H1 (cell line): Measurements from ENCODE around the gene PLEKHG2. TPM values are rescaled to one million over a fixed set of nuclear protein-coding genes. Genes with fewer than 3 reads are reported as not detected.
A peak's percentile ranks its signal among the peaks of the same experiment; 100 is the strongest.

Experiments
- CTCF ChIA-PET: fragments of 300-600 bp; sonication (Branson Sonifier 250); formaldehyde crosslinking; loops from one replicate; lab custom pipeline; 2021; ENCODE audit not compliant: partially characterized antibody; lab: Charles Lee
- POLR2A ChIA-PET: fragments of 300-600 bp; sonication (Branson Sonifier 250); formaldehyde crosslinking; loops from one replicate; lab custom pipeline; 2021; ENCODE audit warnings: inconsistent platforms; ENCODE audit not compliant: partially characterized antibody; lab: Charles Lee
- DNase-seq, 2 experiments: peaks; one replicate each; pipeline versions ENCODE4 v3.0.0 to v3.0.0-alpha.2; 2010 to 2022; ENCODE audit warnings: low spot score in 2 of 2, low read depth in 1 of 2, mixed read lengths in 1 of 2
- FAIRE-seq: peaks from 2 replicates; lab custom pipeline; 2011; peaks lifted over from hg19 to GRCh38; lab: Jason Lieb, UNC
- H2AFZ ChIP-seq: 2 replicates; pipeline ENCODE4 v1.8.1; 2012; ENCODE audit warnings: low read length, inconsistent platforms
- H2AK5ac ChIP-seq: 2 replicates; pipeline ENCODE4 v1.6.1; 2013; ENCODE audit warnings: low read depth, low read length
- H2BK120ac ChIP-seq: replicated peaks from 2 replicates; pipeline ENCODE3; 2013; ENCODE audit warnings: low read depth, low read length, inconsistent platforms
- H2BK12ac ChIP-seq: 2 replicates; pipeline ENCODE4 v1.6.1; 2013; ENCODE audit warnings: low read depth, low read length
- H2BK15ac ChIP-seq: 2 replicates; pipeline ENCODE4 v1.6.1; 2013; ENCODE audit warnings: low read length
- H2BK20ac ChIP-seq: 2 replicates; pipeline ENCODE4 v1.6.1; 2013; ENCODE audit warnings: low read length
- H2BK5ac ChIP-seq: 2 replicates; pipeline ENCODE4 v1.6.1; 2013; ENCODE audit warnings: low read depth, low read length
- H3K14ac ChIP-seq: 2 replicates; pipeline ENCODE4 v1.6.1; 2013; ENCODE audit warnings: inconsistent platforms; ENCODE audit not compliant: insufficient read length
- H3K18ac ChIP-seq: 2 replicates; pipeline ENCODE4 v1.6.1; 2013; ENCODE audit warnings: low read length; ENCODE audit errors: extremely low read depth
- H3K23ac ChIP-seq: 2 replicates; pipeline ENCODE4 v1.6.1; 2013; ENCODE audit warnings: inconsistent platforms; ENCODE audit not compliant: insufficient read length
- H3K23me2 ChIP-seq: 2 replicates; pipeline ENCODE4 v1.6.1; 2013; ENCODE audit warnings: low read depth, low read length
- H3K27ac ChIP-seq: 2 replicates; pipeline ENCODE4 v1.6.1; 2011; ENCODE audit warnings: low read depth, low read length, inconsistent platforms
- H3K27me3 ChIP-seq, 4 experiments: replicated peaks in 1 of 4; 1 replicate in 1 of 4; 2 replicates in 3 of 4; pipeline versions ENCODE4 v1.6.1 to v1.8.1; 2011 to 2013; ENCODE audit warnings: low read length in 3 of 4, mild to moderate bottlenecking in 3 of 4, inconsistent platforms in 2 of 4, mixed read lengths in 2 of 4, moderate library complexity in 1 of 4; ENCODE audit not compliant: control insufficient read depth in 3 of 4, insufficient read depth in 3 of 4; ENCODE audit errors: extremely low read depth in 1 of 4
- H3K36me3 ChIP-seq, 4 experiments: 2 replicates each; pipeline versions ENCODE4 v1.6.1 to v1.8.1; 2011 to 2013; ENCODE audit warnings: mild to moderate bottlenecking in 4 of 4, low read length in 3 of 4, moderate library complexity in 2 of 4, control low read depth in 1 of 4, inconsistent platforms in 1 of 4; ENCODE audit not compliant: insufficient read depth in 4 of 4, control insufficient read depth in 2 of 4
- H3K4ac ChIP-seq: replicated peaks from 2 replicates; pipeline ENCODE3; 2013; ENCODE audit warnings: low read length, low read depth, mixed read lengths, inconsistent platforms; ENCODE audit not compliant: insufficient read length
- H3K4me1 ChIP-seq, 4 experiments: replicated peaks in 1 of 4; 1 replicate in 1 of 4; 2 replicates in 3 of 4; pipeline versions ENCODE4 v1.6.1 to v1.8.1; 2011 to 2013; ENCODE audit warnings: low read length in 3 of 4, inconsistent platforms in 2 of 4, mixed read lengths in 1 of 4; ENCODE audit not compliant: insufficient read depth in 4 of 4, control insufficient read depth in 3 of 4
- H3K4me2 ChIP-seq, 2 experiments: 2 replicates each; pipeline versions ENCODE4 v1.6.1 to v1.8.1; 2011 to 2013; ENCODE audit warnings: low read depth in 2 of 2, low read length in 2 of 2, control low read depth in 1 of 2, inconsistent platforms in 1 of 2, mild to moderate bottlenecking in 1 of 2; ENCODE audit not compliant: insufficient read depth in 1 of 2
- H3K4me3 ChIP-seq, 4 experiments: fragments of 200-600, 300-600 bp in 1 of 4; sonication (generic), shearing (Covaris generic), sonication (Bioruptor Twin) in 1 of 4; 2 replicates each; pipeline versions ENCODE4 v1.5.1 to v1.8.1; 2011 to 2016; ENCODE audit warnings: low read length in 4 of 4, low read depth in 3 of 4, control low read depth in 2 of 4, inconsistent platforms in 2 of 4, mild to moderate bottlenecking in 2 of 4, mixed read lengths in 1 of 4, moderate library complexity in 1 of 4; ENCODE audit not compliant: insufficient read depth in 2 of 4; ENCODE audit errors: extremely low read depth in 1 of 4
- H3K56ac ChIP-seq: replicated peaks from 2 replicates; pipeline ENCODE3; 2013; ENCODE audit warnings: low read depth, mild to moderate bottlenecking, mixed read lengths, low read length, inconsistent platforms; ENCODE audit not compliant: insufficient read length
- H3K79me1 ChIP-seq: 2 replicates; pipeline ENCODE4 v1.6.1; 2013; ENCODE audit warnings: low read depth, low read length, control low read depth
- H3K79me2 ChIP-seq, 2 experiments: 2 replicates each; pipeline versions ENCODE4 v1.6.1 to v1.8.1; 2012 to 2013; ENCODE audit warnings: low read length in 2 of 2, mild to moderate bottlenecking in 2 of 2, inconsistent platforms in 1 of 2; ENCODE audit not compliant: insufficient read depth in 2 of 2, control insufficient read depth in 1 of 2
- H3K9ac ChIP-seq, 4 experiments: replicated peaks in 1 of 4; 1 replicate in 1 of 4; 2 replicates in 3 of 4; pipeline versions ENCODE4 v1.6.1 to v1.8.1; 2011 to 2013; ENCODE audit warnings: low read depth in 3 of 4, low read length in 3 of 4, control low read depth in 2 of 4, mild to moderate bottlenecking in 2 of 4, moderate library complexity in 2 of 4, inconsistent platforms in 1 of 4; ENCODE audit errors: extremely low read depth in 1 of 4
- H3K9me3 ChIP-seq, 2 experiments: 2 replicates each; pipeline versions ENCODE4 v1.6.1 to v1.8.1; 2012 to 2013; ENCODE audit warnings: mild to moderate bottlenecking in 2 of 2, moderate library complexity in 2 of 2, control low read depth in 1 of 2, inconsistent platforms in 1 of 2, low read depth in 1 of 2, low read length in 1 of 2, mixed read lengths in 1 of 2; ENCODE audit not compliant: insufficient read depth in 2 of 2
- H4K20me1 ChIP-seq, 2 experiments: replicated peaks in 1 of 2; 2 replicates each; pipeline versions ENCODE3 to v1.8.1; 2011 to 2013; ENCODE audit warnings: inconsistent platforms in 2 of 2, low read length in 2 of 2, mild to moderate bottlenecking in 1 of 2; ENCODE audit not compliant: insufficient read depth in 2 of 2, control insufficient read depth in 1 of 2
- H4K5ac ChIP-seq: 2 replicates; pipeline ENCODE4 v1.6.1; 2013; ENCODE audit warnings: low read length, low read depth, mixed read lengths, inconsistent platforms; ENCODE audit not compliant: insufficient read length
- H4K8ac ChIP-seq: 2 replicates; pipeline ENCODE4 v1.8.0; 2013; ENCODE audit warnings: mild to moderate bottlenecking, moderate library complexity, low read length, inconsistent platforms; ENCODE audit not compliant: insufficient read depth; ENCODE audit errors: extremely low read depth
- H4K91ac ChIP-seq: replicated peaks from 2 replicates; pipeline ENCODE3; 2013; ENCODE audit warnings: low read length, mixed read lengths, inconsistent platforms; ENCODE audit not compliant: insufficient read length
- HDAC6 ChIP-seq: IDR thresholded peaks from one replicate; pipeline ENCODE4 v1.7.1; 2012; ENCODE audit warnings: low read depth, mild to moderate bottlenecking, inconsistent platforms, low read length, moderate library complexity
- SP2 ChIP-seq: IDR thresholded peaks from 2 replicates; pipeline ENCODE4 v1.6.1; 2012; ENCODE audit warnings: mild to moderate bottlenecking, low read length, inconsistent platforms
- TEAD4 ChIP-seq: IDR thresholded peaks from 2 replicates; pipeline ENCODE4 v1.6.1; 2012; ENCODE audit warnings: low read depth, low read length, inconsistent platforms, mixed read lengths
- WGBS, 2 experiments: shearing (Covaris generic) in 1 of 2; methylation state at CpG; one replicate each; pipeline versions ENCODE4 v1.1.6 to v1.1.7; 2013 to 2015; ENCODE audit warnings: low lambda C conversion rate in 2 of 2, mixed read lengths in 2 of 2, inconsistent platforms in 1 of 2, low coverage in 1 of 2, missing lambda C conversion rate in 1 of 2; ENCODE audit not compliant: insufficient replicate concordance in 2 of 2, insufficient coverage in 1 of 2, insufficient read length in 1 of 2; ENCODE audit errors: extremely low coverage in 1 of 2, missing lambda C conversion rate in 1 of 2; 5-methylcytosine and 5-hydroxymethylcytosine counted together
- polyA plus RNA-seq, 7 experiments: library from polyadenylated mRNA; depleted of rRNA in 3 of 7; stranded (reverse) in 5 of 7; unstranded in 2 of 7; fragments of >200 nt in 5 of 7; fragments of 200-250 nt in 2 of 7; gene quantifications; 1 replicate in 5 of 7; 2 replicates in 1 of 7; 4 replicates in 1 of 7; pipeline versions ENCODE4 v1.2.1 to v1.2.3, GENCODE V29; 2011 to 2013; ENCODE audit warnings: missing spikeins in 2 of 7, mixed read lengths in 2 of 7
- total RNA-seq: library from RNA; stranded (reverse); fragmentation: NEBNext Ultra II Directional; extraction: Animal tissue kit (Norgen Biotek cat#: 25700); gene quantifications from 2 replicates; pipeline ENCODE4 v1.2.1, GENCODE V29; 2021

The PLEKHG2 gene
- total and polyA plus RNA-seq, 2 of the 8 experiments (the other 6 are each of a cell fraction or from before 2014, with no cell fraction given), result 16.9 to 65.7 TPM

DNA sequence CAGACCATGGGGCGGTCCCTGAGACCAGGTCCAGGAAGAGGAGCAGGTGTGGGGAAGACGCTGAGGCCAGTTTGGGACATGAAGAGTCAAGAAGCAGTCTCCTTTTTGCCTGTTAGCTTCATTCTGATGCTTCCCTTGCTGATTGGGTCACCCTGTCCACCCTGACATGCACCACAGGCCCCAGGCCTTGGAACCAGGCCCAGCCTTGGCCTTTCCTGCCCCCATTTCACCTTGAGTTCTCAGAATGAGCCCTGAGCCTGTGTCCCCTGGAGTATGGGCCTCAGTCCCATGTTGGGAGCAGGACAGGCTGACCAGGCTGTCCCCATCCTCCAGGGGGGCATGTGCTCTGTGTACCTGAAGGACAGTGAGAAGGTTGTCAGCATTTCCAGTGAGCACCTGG lies 63.3 kb downstream of the PLEKHG2 start:
- Histone ChIP-seq H4K5ac (no peak overlapping the region), H2AFZ (no peak overlapping the region), H3K18ac (no peak overlapping the region), H3K27ac (peak overlapping the region; percentile 41; the same call in 1 of the 2 replicates), H4K8ac (no peak overlapping the region), H3K9ac (no peak overlapping the region), H3K4me1 (peaks cover 0 to 4% (median 2%) of the 10 kb centered on the region in 4 experiments; a peak in 4 of 7 replicates), H2BK5ac (no peak overlapping the region), H2BK15ac (no peak overlapping the region), H3K9me3 (no peaks in the 10 kb centered on the region), H3K4me2 (no peak overlapping the region), H4K91ac (no peak overlapping the region), H4K20me1 (peaks cover 4 to 6% of the 10 kb centered on the region in 2 experiments), H3K4me3 (no peak overlapping the region), H3K23ac (no peak overlapping the region), H3K79me1 (no peaks in the 10 kb centered on the region), H2BK12ac (no peak overlapping the region), H2AK5ac (no peak overlapping the region), H3K27me3 (no peaks in the 10 kb centered on the region), H3K79me2 (no peaks in the 10 kb centered on the region), H2BK20ac (no peak overlapping the region), H3K36me3 (peaks cover 15 to 37% (median 31%) of the 10 kb centered on the region in 4 experiments), H3K4ac (no peak overlapping the region), H3K56ac (no peak overlapping the region), H3K14ac (no peak overlapping the region), H3K23me2 (no peaks in the 10 kb centered on the region; the same call in 1 of the 2 replicates), H2BK120ac (no peak overlapping the region)
- FAIRE-seq (no peak), DNase-seq (no peak)
- ChIA-PET POLR2A (interaction anchor here (0.5 to 5.3 kb wide), 10 partner anchors 10 to 84 kb away, joined by 3 to 20 read pairs (median 5); partner anchors contain the start of genes MED29, PAF1 and RPS16), CTCF (interaction anchor here (0.6 to 5.6 kb wide), 21 partner anchors 9 to 1050 kb away, joined by 3 to 78 read pairs (median 11); partner anchors contain the start of genes DLL3, EID2B, PLEKHG2 and RPS16)
- 81% methylated on average over 2 of the region's 2 CpGs; no CpG with 5 or more reads in 1 of the 2 experiments for WGBS, 2 experiments
- TF ChIP-seq SP2 (no peak), HDAC6 (no peak), TEAD4 (no peak)
